IMR-90 (cell line): ENCODE data around the gene RBFOX1. TPM values are rescaled to one million over a fixed set of nuclear protein-coding genes. Genes with fewer than 3 reads are reported as not detected.

ENCODE experiments used
- ATAC-seq: fragments of 200-7000 bp; cut with Tn5 transposase; 2 replicates; pipeline ENCODE4 v1.9.1; 2020; ENCODE audit warnings: low read depth, mild to moderate bottlenecking, moderate library complexity
- BruUV-seq: library from RNA; stranded (reverse); fragments of 400-500 nt; replicated peaks from 2 replicates; lab custom pipeline; 2021; lab: Mats Ljungman, UMichigan
- CTCF ChIA-PET: fragments of 300-600 bp; formaldehyde crosslinking; extraction: SDS; loops from one replicate; lab custom pipeline; 2021; ENCODE audit warnings: antibody characterized with exemption; lab: Yijun Ruan, JAX
- POLR2A ChIA-PET: fragments of 300-600 bp; sonication (Branson Sonifier 250); formaldehyde crosslinking; loops from one replicate; lab custom pipeline; 2022; ENCODE audit warnings: antibody characterized with exemption; ENCODE audit not compliant: unreplicated experiment; lab: Charles Lee
- DNase-seq: peaks from one replicate; pipeline ENCODE4 v3.0.0; 2013
- H2AFZ ChIP-seq: replicated peaks from 2 replicates; pipeline ENCODE3; 2013; ENCODE audit warnings: low read length, mild to moderate bottlenecking; ENCODE audit not compliant: poor library complexity
- H2AK5ac ChIP-seq: 2 replicates; pipeline ENCODE4 v1.6.1; 2013; ENCODE audit warnings: low read depth, low read length, inconsistent platforms
- H2AK9ac ChIP-seq: replicated peaks from 2 replicates; pipeline ENCODE3; 2013; ENCODE audit warnings: mild to moderate bottlenecking, low read depth, low read length, moderate library complexity; ENCODE audit not compliant: poor library complexity
- H2BK120ac ChIP-seq: 2 replicates; pipeline ENCODE4 v1.6.1; 2013; ENCODE audit warnings: low read depth, low read length, inconsistent platforms
- H2BK15ac ChIP-seq: 3 replicates; pipeline ENCODE4 v1.6.1; 2013; ENCODE audit warnings: low read depth, low read length, inconsistent platforms
- H2BK20ac ChIP-seq: 2 replicates; pipeline ENCODE4 v1.6.1; 2013; ENCODE audit warnings: low read depth, mild to moderate bottlenecking, inconsistent platforms, low read length, moderate library complexity
- H2BK5ac ChIP-seq: 2 replicates; pipeline ENCODE4 v1.6.1; 2013; ENCODE audit warnings: mild to moderate bottlenecking, low read depth, low read length, inconsistent platforms; ENCODE audit not compliant: poor library complexity, severe bottlenecking
- H3K14ac ChIP-seq: replicated peaks from 2 replicates; pipeline ENCODE4 v1.6.1; 2013; ENCODE audit warnings: low read depth, low read length, inconsistent platforms
- H3K18ac ChIP-seq: 2 replicates; pipeline ENCODE4 v1.6.1; 2013; ENCODE audit warnings: low read depth, low read length, control low read depth
- H3K23ac ChIP-seq: 2 replicates; pipeline ENCODE4 v1.6.1; 2013; ENCODE audit warnings: low read depth, low read length, inconsistent platforms
- H3K27ac ChIP-seq: 2 replicates; pipeline ENCODE4 v1.5.1; 2013; ENCODE audit warnings: mild to moderate bottlenecking, control low read depth, low read length; ENCODE audit not compliant: insufficient read depth
- H3K27me3 ChIP-seq: 2 replicates; pipeline ENCODE4 v1.6.1; 2013; ENCODE audit warnings: low read length; ENCODE audit not compliant: control insufficient read depth, insufficient read depth
- H3K36me3 ChIP-seq: 2 replicates; pipeline ENCODE4 v1.6.1; 2013; ENCODE audit warnings: low read length, mixed read lengths; ENCODE audit not compliant: control insufficient read depth, insufficient read depth
- H3K4ac ChIP-seq: 2 replicates; pipeline ENCODE4 v1.6.1; 2013; ENCODE audit warnings: low read depth, low read length, inconsistent platforms
- H3K4me1 ChIP-seq: 2 replicates; pipeline ENCODE4 v1.6.1; 2013; ENCODE audit warnings: low read length, mixed read lengths; ENCODE audit not compliant: control insufficient read depth, insufficient read depth
- H3K4me2 ChIP-seq: 2 replicates; pipeline ENCODE4 v1.6.1; 2013; ENCODE audit warnings: low read depth, mild to moderate bottlenecking, control low read depth, low read length, moderate library complexity
- H3K4me3 ChIP-seq: 2 replicates; pipeline ENCODE4 v1.5.1; 2013; ENCODE audit warnings: low read depth, mild to moderate bottlenecking, control low read depth, low read length, moderate library complexity; ENCODE audit not compliant: insufficient read depth
- H3K56ac ChIP-seq: 2 replicates; pipeline ENCODE4 v1.6.1; 2013; ENCODE audit warnings: low read length, inconsistent platforms; ENCODE audit not compliant: insufficient read depth; ENCODE audit errors: extremely low read depth
- H3K79me1 ChIP-seq, 2 experiments: 2 replicates each; pipeline ENCODE4 v1.6.1; 2013; ENCODE audit warnings: low read length in 2 of 2, inconsistent platforms in 1 of 2, low read depth in 1 of 2
- H3K9ac ChIP-seq: 2 replicates; pipeline ENCODE4 v1.6.1; 2013; ENCODE audit warnings: low read depth, low read length, control low read depth
- H3K9me1 ChIP-seq: 2 replicates; pipeline ENCODE4 v1.6.1; 2013; ENCODE audit warnings: low read length, inconsistent platforms; ENCODE audit not compliant: insufficient read depth
- H3K9me3 ChIP-seq: 2 replicates; pipeline ENCODE4 v1.6.1; 2013; ENCODE audit warnings: low read length; ENCODE audit not compliant: control insufficient read depth, insufficient read depth
- H4K20me1 ChIP-seq: 2 replicates; pipeline ENCODE4 v1.6.1; 2013; ENCODE audit warnings: low read length, inconsistent platforms; ENCODE audit not compliant: insufficient read depth
- H4K5ac ChIP-seq: 2 replicates; pipeline ENCODE4 v1.6.1; 2013; ENCODE audit warnings: mild to moderate bottlenecking, low read depth, low read length, control low read depth
- H4K8ac ChIP-seq, 2 experiments: 2 replicates each; pipeline ENCODE4 v1.6.1; 2013; ENCODE audit warnings: low read depth in 2 of 2, low read length in 2 of 2, control low read depth in 1 of 2, inconsistent platforms in 1 of 2
- H4K91ac ChIP-seq: 2 replicates; pipeline ENCODE4 v1.6.1; 2013; ENCODE audit warnings: low read depth, low read length, inconsistent platforms; ENCODE audit not compliant: insufficient read depth
- BHLHE40 ChIP-seq: fragments of 150-350 bp; IDR thresholded peaks from 2 replicates; pipeline ENCODE4 v1.6.1; 2016; ENCODE audit warnings: mild to moderate bottlenecking, low read depth, low read length
- CEBPB ChIP-seq: IDR thresholded peaks from 2 replicates; pipeline ENCODE4 v1.6.1; 2012; ENCODE audit warnings: low read depth, low read length, improper control_type of control experiment
- FOS ChIP-seq: fragments of 150-350 bp; IDR thresholded peaks from 2 replicates; pipeline ENCODE4 v1.6.1; 2016; ENCODE audit warnings: low read depth, low read length
- MAFK ChIP-seq: IDR thresholded peaks from 2 replicates; pipeline ENCODE4 v1.6.1; 2012; ENCODE audit warnings: low read depth, low read length, improper control_type of control experiment
- MXI1 ChIP-seq: IDR thresholded peaks from 2 replicates; pipeline ENCODE4 v1.6.1; 2012; ENCODE audit warnings: low read depth, mild to moderate bottlenecking, low read length, moderate library complexity, borderline replicate concordance
- POLR2A ChIP-seq: IDR thresholded peaks from 2 replicates; pipeline ENCODE4 v1.6.1; 2012; ENCODE audit warnings: mild to moderate bottlenecking, low read depth, low read length
- RCOR1 ChIP-seq: IDR thresholded peaks from 2 replicates; pipeline ENCODE4 v1.6.1; 2012; ENCODE audit warnings: mild to moderate bottlenecking, low read length, improper control_type of control experiment; ENCODE audit not compliant: insufficient replicate concordance
- RFX5 ChIP-seq: IDR thresholded peaks from 2 replicates; pipeline ENCODE4 v1.8.0; 2012; ENCODE audit warnings: low read depth, mild to moderate bottlenecking, low read length, moderate library complexity
- SMC3 ChIP-seq: fragments of 150-350 bp; IDR thresholded peaks from 2 replicates; pipeline ENCODE4 v1.6.1; 2016; ENCODE audit warnings: low read depth, mild to moderate bottlenecking, antibody characterized with exemption, low read length, moderate library complexity
- WGBS, 2 experiments: methylation state at CpG; one replicate each; pipeline versions ENCODE4 v1.1.5 to v1.1.7; 2013; ENCODE audit warnings: missing lambda C conversion rate in 2 of 2; ENCODE audit not compliant: insufficient read length in 1 of 2; ENCODE audit errors: extremely low coverage in 2 of 2; 5-methylcytosine and 5-hydroxymethylcytosine counted together
- dilution Hi-C: fragments of 300-500 bp; cut with HindIII; formaldehyde crosslinking; loops from one replicate; pipeline ENCODE4 v1.14.3; 2018; ENCODE audit warnings: low sequenced_read_pairs; ENCODE audit not compliant: unreplicated experiment
- in situ Hi-C: fragments of 300-500 bp; cut with MboI; formaldehyde crosslinking; loops from 3 replicates; pipeline ENCODE4 v1.14.3; 2019; ENCODE audit warnings: low sequenced_read_pairs, inconsistent platforms, mixed read lengths
- intact Hi-C: fragments of 100-400 bp; cut with micrococcal nuclease; formaldehyde crosslinking; loops from 2 replicates; pipeline ENCODE4 v1.10.0; 2022
- polyA plus RNA-seq, 3 experiments: library from polyadenylated mRNA; depleted of rRNA; stranded (reverse); fragments of >200 nt; gene quantifications; 2 replicates each; pipeline ENCODE4 v1.2.3, GENCODE V29; 2012; ENCODE audit warnings: low replicate concordance in 1 of 3
- total RNA-seq: library from RNA; depleted of rRNA; stranded (reverse); fragments of >200 nt; gene quantifications from 2 replicates; pipeline ENCODE4 v1.2.3, GENCODE V29; 2012
- TF ChIP-seq, protein P1 (sequence below): fragments of 150-350 bp; IDR thresholded peaks from 2 replicates; pipeline ENCODE4 v1.6.1; 2017; ENCODE audit warnings: mild to moderate bottlenecking, antibody characterized with exemption, low read length, low read depth

RBFOX1 gene
- total and polyA plus RNA-seq, 2 of the 4 experiments (the other 2 are of a cell fraction): not detected

DNA sequence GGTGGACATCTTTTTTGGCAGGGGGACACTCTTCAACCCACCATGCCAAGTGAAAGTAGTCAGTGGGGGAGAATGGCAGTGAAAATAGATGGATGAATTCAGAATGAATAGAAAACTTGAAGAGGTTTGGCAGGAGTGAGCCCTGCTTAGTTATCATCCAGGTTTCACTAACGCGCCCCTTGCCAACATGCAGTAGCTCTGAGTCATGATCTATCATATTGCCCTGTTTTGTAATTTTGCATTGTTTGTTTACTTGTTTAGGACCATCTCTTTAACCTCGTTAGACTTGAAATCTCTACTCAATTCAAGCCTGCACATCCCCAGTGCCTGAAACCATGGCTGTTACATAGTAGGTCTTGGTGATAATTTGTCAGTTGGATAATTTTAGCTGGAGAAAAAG, 116.7 kb downstream of the RBFOX1 start:
- in situ Hi-C loops: no loop called here
- no TSS peak for BruUV-seq
- H3K14ac ChIP-seq: no peak overlapping the region

More for the DNA sequence above, 116.7 kb downstream of the RBFOX1 start:
- Histone ChIP-seq H3K4me2 (no peak overlapping the region), H3K4me3 (no peak overlapping the region), H3K23ac (no peak overlapping the region), H3K9me1 (no peaks in the 10 kb centered on the region), H2BK15ac (no peak overlapping the region), H2BK20ac (no peak overlapping the region), H4K20me1 (no peaks in the 10 kb centered on the region), H3K36me3 (no peaks in the 10 kb centered on the region), H3K79me1 (no peaks in the 10 kb centered on the region), H2AFZ (no peak overlapping the region), H3K9ac (no peak overlapping the region), H2AK9ac (no peak overlapping the region), H3K27me3 (no peaks in the 10 kb centered on the region), H2AK5ac (no peak overlapping the region), H3K27ac (no peak overlapping the region), H3K18ac (no peak overlapping the region), H3K56ac (no peak overlapping the region), H2BK5ac (no peak overlapping the region), H4K5ac (no peak overlapping the region), H3K4ac (no peak overlapping the region), H4K8ac (no peak overlapping the region), H3K9me3 (peaks cover 18% of the 10 kb centered on the region), H3K4me1 (no peaks in the 10 kb centered on the region), H4K91ac (no peak overlapping the region), H2BK120ac (no peak overlapping the region)
- ChIA-PET POLR2A (no interaction called here), CTCF (no interaction called here)
- DNase-seq (no peak), ATAC-seq (no peak)
- dilution Hi-C loops: no loop called here
- intact Hi-C loops: no loop called here
- WGBS, 2 experiments: no CpG with 5 or more reads among the region's 3 CpGs
- no peak for TF ChIP-seq CEBPB
- TF ChIP-seq, protein P1, sequence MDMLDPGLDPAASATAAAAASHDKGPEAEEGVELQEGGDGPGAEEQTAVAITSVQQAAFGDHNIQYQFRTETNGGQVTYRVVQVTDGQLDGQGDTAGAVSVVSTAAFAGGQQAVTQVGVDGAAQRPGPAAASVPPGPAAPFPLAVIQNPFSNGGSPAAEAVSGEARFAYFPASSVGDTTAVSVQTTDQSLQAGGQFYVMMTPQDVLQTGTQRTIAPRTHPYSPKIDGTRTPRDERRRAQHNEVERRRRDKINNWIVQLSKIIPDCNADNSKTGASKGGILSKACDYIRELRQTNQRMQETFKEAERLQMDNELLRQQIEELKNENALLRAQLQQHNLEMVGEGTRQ: no peak
- TF ChIP-seq SMC3: no peak
- TF ChIP-seq MXI1: no peak
- TF ChIP-seq POLR2A: no peak
- TF ChIP-seq RCOR1: no peak
- no peak for TF ChIP-seq MAFK
- no peak for TF ChIP-seq BHLHE40
- TF ChIP-seq RFX5: no peak
- no peak for TF ChIP-seq FOS
